T47D (cell line): ENCODE measurements around the gene RTTN.
A peak's percentile ranks its signal among the peaks of the same experiment; 100 is the strongest.

Experiments
- DNase-seq, 2 experiments: peaks; one replicate each; pipeline versions ENCODE4 v3.0.0 to v3.0.0-alpha.2; 2011 to 2012; ENCODE audit warnings: low read depth in 1 of 2, low spot score in 1 of 2
- JUND ChIP-seq: IDR thresholded peaks from 2 replicates; pipeline ENCODE4 v1.6.1; 2012; ENCODE audit warnings: low read depth
- in situ Hi-C: cut with HindIII; loops from 2 replicates; pipeline ENCODE4 v1.10.0; 2016; ENCODE audit warnings: low sequenced_read_pairs, low pct_unique_long_range_greater_than_20kb

The RTTN gene

GRCh38 chr18:70195852-70196434 lies 9.5 kb downstream of the RTTN start:
- no peak for TF ChIP-seq JUND
- peak in 1 of 2 experiments; percentile 54 for DNase-seq
- in situ Hi-C loops: no loop called here

GRCh38 chr18:70195014-70195614 lies 10.4 kb downstream of the RTTN start:
- in situ Hi-C loops: no loop called here
- no peak for DNase-seq
- no peak for TF ChIP-seq JUND

GRCh38 chr18:70194227-70194890 lies 11.1 kb downstream of the RTTN start:
- in situ Hi-C loops: no loop called here
- no peak for DNase-seq
- TF ChIP-seq JUND: no peak

- no peak for DNase-seq
- in situ Hi-C loops: no loop called here
- TF ChIP-seq JUND: no peak
Measured at GRCh38 chr18:70190529-70190928, 15.0 kb downstream of the RTTN start.

- in situ Hi-C loops: no loop called here
- no peak for TF ChIP-seq JUND
- no peak for DNase-seq
Measured at GRCh38 chr18:70188113-70188512, 17.4 kb downstream of the RTTN start.

GRCh38 chr18:70183441-70183840 lies 22.0 kb downstream of the RTTN start:
- in situ Hi-C loops: no loop called here
- DNase-seq: no peak
- TF ChIP-seq JUND: no peak

GRCh38 chr18:70182548-70182947 lies 22.9 kb downstream of the RTTN start:
- DNase-seq: no peak
- TF ChIP-seq JUND: no peak

GRCh38 chr18:70181725-70182124 lies 23.8 kb downstream of the RTTN start:
- in situ Hi-C loops: no loop called here
- TF ChIP-seq JUND: no peak
- DNase-seq: no peak

More at GRCh38 chr18:70182548-70182947, 22.9 kb downstream of the RTTN start:
- in situ Hi-C loops: no loop called here

GRCh38 chr18:70181015-70181414 lies 24.5 kb downstream of the RTTN start:
- no peak for TF ChIP-seq JUND
- in situ Hi-C loops: no loop called here

GRCh38 chr18:70176537-70176936 lies 28.9 kb downstream of the RTTN start:
- in situ Hi-C loops: no loop called here
- no peak for TF ChIP-seq JUND

More at GRCh38 chr18:70181015-70181414, 24.5 kb downstream of the RTTN start:
- no peak for DNase-seq

GRCh38 chr18:70175216-70175615 lies 30.3 kb downstream of the RTTN start:
- no peak for DNase-seq
- in situ Hi-C loops: no loop called here
- TF ChIP-seq JUND: no peak

More at GRCh38 chr18:70176537-70176936, 28.9 kb downstream of the RTTN start:
- DNase-seq: no peak

GRCh38 chr18:70172225-70172624 lies 33.3 kb downstream of the RTTN start:
- no peak for TF ChIP-seq JUND
- in situ Hi-C loops: no loop called here
- no peak for DNase-seq

GRCh38 chr18:70169747-70170146 lies 35.7 kb downstream of the RTTN start:
- in situ Hi-C loops: no loop called here
- no peak for TF ChIP-seq JUND
- no peak for DNase-seq

- in situ Hi-C loops: no loop called here
- no peak for DNase-seq
- TF ChIP-seq JUND: no peak
Measured at GRCh38 chr18:70166668-70167067, 38.8 kb downstream of the RTTN start.
